Endodermal cell (in vitro differentiated cells): Measurements from ENCODE around the gene ACP2. TPM values are rescaled to one million over a fixed set of nuclear protein-coding genes. Genes with fewer than 3 reads are reported as not detected.

ENCODE experiments used
- DNase-seq: peaks from one replicate; pipeline ENCODE4 v3.0.0-alpha.2; 2017
- H3K27ac ChIP-seq: 2 replicates; pipeline ENCODE4 v1.5.1; 2013; ENCODE audit warnings: mild to moderate bottlenecking, low read depth, low read length, moderate library complexity
- H3K27me3 ChIP-seq: 2 replicates; pipeline ENCODE4 v1.6.1; 2013; ENCODE audit warnings: mild to moderate bottlenecking, low read length, moderate library complexity; ENCODE audit not compliant: insufficient read depth, control insufficient read depth, poor library complexity, severe bottlenecking
- H3K36me3 ChIP-seq: 2 replicates; pipeline ENCODE4 v1.7.0; 2013; ENCODE audit warnings: mild to moderate bottlenecking, low read length, moderate library complexity; ENCODE audit not compliant: control insufficient read depth, insufficient read depth
- H3K4me1 ChIP-seq: one replicate; pipeline ENCODE4 v1.7.0; 2013; ENCODE audit warnings: low read length; ENCODE audit not compliant: control insufficient read depth, insufficient read depth
- H3K4me3 ChIP-seq: 2 replicates; pipeline ENCODE4 v1.5.1; 2013; ENCODE audit warnings: mild to moderate bottlenecking, low read length, moderate library complexity
- H3K9ac ChIP-seq: 2 replicates; pipeline ENCODE4 v1.6.1; 2013; ENCODE audit warnings: mild to moderate bottlenecking, low read length, moderate library complexity; ENCODE audit not compliant: poor library complexity, severe bottlenecking; ENCODE audit errors: extremely low read depth
- H3K9me3 ChIP-seq: 2 replicates; pipeline ENCODE4 v1.6.1; 2013; ENCODE audit warnings: mild to moderate bottlenecking, low read length, moderate library complexity; ENCODE audit not compliant: control insufficient read depth
- H3K27ac Mint-ChIP-seq: 2 replicates; pipeline ENCODE4 v1.8.0; 2020; ENCODE audit warnings: mixed read lengths
- H3K27me3 Mint-ChIP-seq: 2 replicates; pipeline ENCODE4 v1.8.0; 2021; ENCODE audit warnings: mild to moderate bottlenecking, mixed read lengths; ENCODE audit not compliant: insufficient read depth
- H3K36me3 Mint-ChIP-seq: 2 replicates; pipeline ENCODE4 v1.8.0; 2020; ENCODE audit warnings: low read depth, mixed read lengths
- H3K4me1 Mint-ChIP-seq: 2 replicates; pipeline ENCODE4 v1.8.0; 2020; ENCODE audit warnings: mixed read lengths
- H3K4me3 Mint-ChIP-seq: 2 replicates; pipeline ENCODE4 v1.8.0; 2020; ENCODE audit warnings: mild to moderate bottlenecking, moderate library complexity, mixed read lengths
- H3K9me3 Mint-ChIP-seq: 2 replicates; pipeline ENCODE4 v1.8.0; 2020; ENCODE audit warnings: mild to moderate bottlenecking, mixed read lengths
- whole genome bisulfite sequencing, 2 experiments: methylation state at CpG; one replicate each; pipeline versions ENCODE4 v1.1.5 to v1.1.7; 2013; ENCODE audit warnings: missing lambda C conversion rate in 2 of 2, mixed read lengths in 1 of 2; ENCODE audit not compliant: insufficient coverage in 1 of 2, insufficient read length in 1 of 2; 5-methylcytosine and 5-hydroxymethylcytosine counted together
- total RNA-seq, 2 donors: library from RNA; stranded (reverse); fragmentation: NEBNext Ultra II Directional in 1 of 2; extraction: Animal tissue kit (Norgen Biotek cat#: 25700) in 1 of 2; gene quantifications; 2 replicates in 1 of 2; 3 replicates in 1 of 2; pipeline ENCODE4 v1.2.1, GENCODE V29; 2021
- TF ChIP-seq, protein P1 (sequence below): fragments of 200-600 bp; sonication (generic); conservative IDR thresholded peaks from 2 replicates; pipeline ENCODE4 v1.5.0; 2021; ENCODE audit warnings: antibody characterized with exemption, mild to moderate bottlenecking

ACP2 gene
- total RNA-seq, 2 donors from 2014 or later: 42.9 to 45.9 TPM

DNA sequence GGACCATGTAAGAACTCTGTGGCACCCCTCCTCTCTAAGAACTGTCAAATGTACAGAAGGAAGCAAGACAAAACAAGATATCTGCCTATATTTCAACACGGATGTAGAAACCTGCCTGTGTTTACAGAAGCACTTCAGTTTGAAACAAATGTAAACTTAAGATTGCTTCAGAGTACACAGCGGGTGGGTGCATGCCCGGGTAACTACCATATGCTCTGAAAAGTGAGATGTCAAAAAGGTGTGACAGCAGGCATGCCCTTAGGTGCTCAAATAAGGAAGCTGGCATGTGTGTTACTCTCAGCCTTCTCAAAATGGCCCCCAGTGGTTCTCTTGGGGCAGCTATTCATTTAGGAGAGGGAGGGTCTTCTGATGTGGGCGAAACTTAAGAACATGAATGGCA lies 5.2 kb downstream of the ACP2 start:
- Mint-ChIP-seq H3K4me3 (no peak overlapping the region), H3K9me3 (no peaks in the 10 kb centered on the region), H3K27ac (no peak overlapping the region), H3K4me1 (peaks cover 6% of the 10 kb centered on the region), H3K27me3 (no peaks in the 10 kb centered on the region), H3K36me3 (peaks cover 69% of the 10 kb centered on the region)
- H3K27ac ChIP-seq: no peak overlapping the region
- H3K4me1 ChIP-seq: peaks cover 2% of the 10 kb centered on the region
- no peaks in the 10 kb centered on the region for H3K9me3 ChIP-seq
- H3K4me3 ChIP-seq: no peak overlapping the region
- no peak for DNase-seq
- H3K9ac ChIP-seq: no peak overlapping the region
- peaks cover 57% of the 10 kb centered on the region for H3K36me3 ChIP-seq
- TF ChIP-seq, protein P1, sequence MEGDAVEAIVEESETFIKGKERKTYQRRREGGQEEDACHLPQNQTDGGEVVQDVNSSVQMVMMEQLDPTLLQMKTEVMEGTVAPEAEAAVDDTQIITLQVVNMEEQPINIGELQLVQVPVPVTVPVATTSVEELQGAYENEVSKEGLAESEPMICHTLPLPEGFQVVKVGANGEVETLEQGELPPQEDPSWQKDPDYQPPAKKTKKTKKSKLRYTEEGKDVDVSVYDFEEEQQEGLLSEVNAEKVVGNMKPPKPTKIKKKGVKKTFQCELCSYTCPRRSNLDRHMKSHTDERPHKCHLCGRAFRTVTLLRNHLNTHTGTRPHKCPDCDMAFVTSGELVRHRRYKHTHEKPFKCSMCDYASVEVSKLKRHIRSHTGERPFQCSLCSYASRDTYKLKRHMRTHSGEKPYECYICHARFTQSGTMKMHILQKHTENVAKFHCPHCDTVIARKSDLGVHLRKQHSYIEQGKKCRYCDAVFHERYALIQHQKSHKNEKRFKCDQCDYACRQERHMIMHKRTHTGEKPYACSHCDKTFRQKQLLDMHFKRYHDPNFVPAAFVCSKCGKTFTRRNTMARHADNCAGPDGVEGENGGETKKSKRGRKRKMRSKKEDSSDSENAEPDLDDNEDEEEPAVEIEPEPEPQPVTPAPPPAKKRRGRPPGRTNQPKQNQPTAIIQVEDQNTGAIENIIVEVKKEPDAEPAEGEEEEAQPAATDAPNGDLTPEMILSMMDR: no peak
- H3K27me3 ChIP-seq: no peaks in the 10 kb centered on the region
- whole genome bisulfite sequencing, 2 experiments: 91 to 93% methylated on average over 4 of the region's 4 CpGs

DNA sequence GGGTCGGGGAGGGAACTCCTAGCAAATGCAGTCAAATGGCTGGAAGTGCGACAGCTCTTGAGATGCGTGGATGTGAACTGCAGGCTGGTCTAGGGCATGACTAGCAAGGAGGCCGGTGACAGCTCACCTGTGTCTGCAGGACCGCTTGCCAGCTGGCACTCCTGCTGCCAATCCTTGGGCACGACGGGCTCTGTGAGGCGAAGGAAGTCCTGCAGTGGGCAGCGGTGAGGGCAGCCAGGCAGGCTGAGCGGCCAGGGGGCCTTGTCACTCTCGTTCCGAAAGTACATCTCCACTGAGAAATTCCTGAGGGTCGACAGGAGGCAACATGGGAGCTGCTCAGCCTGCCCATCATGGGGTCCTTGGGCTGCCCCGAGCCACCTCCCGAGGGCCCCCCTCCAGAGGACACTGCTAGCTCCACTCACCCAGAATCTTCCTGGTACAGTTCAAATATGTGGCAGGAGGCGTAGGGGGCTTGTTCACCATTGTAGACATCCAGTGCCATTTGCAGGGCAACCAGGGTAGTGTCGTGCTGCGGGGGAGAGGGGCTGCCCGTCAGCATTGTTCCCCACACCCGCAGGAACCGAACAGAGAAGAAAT lies 5.9 kb downstream of the ACP2 start:
- H3K9me3 ChIP-seq: no peaks in the 10 kb centered on the region
- no peaks in the 10 kb centered on the region for H3K9me3 Mint-ChIP-seq
- no peak overlapping the region for H3K27ac Mint-ChIP-seq
- H3K9ac ChIP-seq: no peak overlapping the region
- H3K27me3 ChIP-seq: no peaks in the 10 kb centered on the region
- WGBS, 2 experiments: 96 to 97% methylated on average over 15 to 21 of the region's 21 CpGs
- no peaks in the 10 kb centered on the region for H3K27me3 Mint-ChIP-seq
- H3K4me3 ChIP-seq: no peak overlapping the region
- no peak overlapping the region for H3K4me3 Mint-ChIP-seq
- peaks cover 61% of the 10 kb centered on the region for H3K36me3 ChIP-seq
- H3K4me1 ChIP-seq: peaks cover under 1% of the 10 kb centered on the region
- H3K4me1 Mint-ChIP-seq: peaks cover 1% of the 10 kb centered on the region
- H3K27ac ChIP-seq: no peak overlapping the region
- TF ChIP-seq, protein P1: no peak
- DNase-seq: no peak
- peaks cover 74% of the 10 kb centered on the region for H3K36me3 Mint-ChIP-seq

DNA sequence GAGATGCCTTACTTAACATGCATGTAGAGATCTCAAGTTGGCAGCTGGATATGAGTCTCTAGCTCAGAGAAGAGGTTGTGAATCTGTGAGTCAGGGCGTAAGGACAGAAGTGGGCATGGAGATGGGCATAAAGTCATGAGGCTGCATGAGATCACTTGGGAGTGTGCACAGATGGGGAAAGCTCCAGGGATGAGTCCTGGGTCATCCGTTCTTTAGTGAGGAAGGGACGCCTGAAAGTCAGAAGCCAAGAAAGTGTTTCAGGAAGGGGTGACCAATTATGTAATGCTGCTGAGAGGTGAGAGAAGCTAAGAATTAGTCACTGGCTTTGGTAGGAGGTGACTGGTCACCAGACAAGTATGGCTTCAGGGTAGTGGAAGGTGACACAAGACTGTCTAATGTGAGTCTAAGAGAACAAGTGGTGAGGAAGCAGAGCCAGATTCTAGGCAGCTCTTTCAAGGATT lies 6.7 kb downstream of the ACP2 start:
- Histone ChIP-seq H3K27me3 (no peaks in the 10 kb centered on the region), H3K4me1 (no peaks in the 10 kb centered on the region), H3K4me3 (no peak overlapping the region), H3K9ac (no peak overlapping the region), H3K27ac (no peak overlapping the region), H3K9me3 (no peaks in the 10 kb centered on the region), H3K36me3 (peaks cover 54% of the 10 kb centered on the region)
- Mint-ChIP-seq H3K4me3 (no peak overlapping the region), H3K27me3 (no peaks in the 10 kb centered on the region), H3K9me3 (no peaks in the 10 kb centered on the region), H3K27ac (no peak overlapping the region), H3K36me3 (peaks cover 71% of the 10 kb centered on the region), H3K4me1 (no peaks in the 10 kb centered on the region)
- DNase-seq: no peak
- TF ChIP-seq, protein P1: no peak
- WGBS, 2 experiments: 87 to 95% methylated on average over 3 of the region's 3 CpGs
